Stimulated activated CD4-positive, alpha-beta T cell treated with anti-CD3 and anti-CD28 coated beads, Interleukin-1b, Interleukin-23, amount 100 ng/mL, for 24 hours (primary cell): ENCODE measurements around the gene GSTA2.
"Not testable (repeated sequence)": the region's sequence is repeated elsewhere in the genome, so short reads cannot be mapped to it uniquely, and the experiment has no call there.

ENCODE experiments used
- DNase-seq, 4 experiments: peaks; one replicate each; pipeline ENCODE4 v3.0.0-alpha.2; 2020; ENCODE audit warnings: low read depth in 4 of 4, low spot score in 1 of 4

GSTA2 gene

DNA sequence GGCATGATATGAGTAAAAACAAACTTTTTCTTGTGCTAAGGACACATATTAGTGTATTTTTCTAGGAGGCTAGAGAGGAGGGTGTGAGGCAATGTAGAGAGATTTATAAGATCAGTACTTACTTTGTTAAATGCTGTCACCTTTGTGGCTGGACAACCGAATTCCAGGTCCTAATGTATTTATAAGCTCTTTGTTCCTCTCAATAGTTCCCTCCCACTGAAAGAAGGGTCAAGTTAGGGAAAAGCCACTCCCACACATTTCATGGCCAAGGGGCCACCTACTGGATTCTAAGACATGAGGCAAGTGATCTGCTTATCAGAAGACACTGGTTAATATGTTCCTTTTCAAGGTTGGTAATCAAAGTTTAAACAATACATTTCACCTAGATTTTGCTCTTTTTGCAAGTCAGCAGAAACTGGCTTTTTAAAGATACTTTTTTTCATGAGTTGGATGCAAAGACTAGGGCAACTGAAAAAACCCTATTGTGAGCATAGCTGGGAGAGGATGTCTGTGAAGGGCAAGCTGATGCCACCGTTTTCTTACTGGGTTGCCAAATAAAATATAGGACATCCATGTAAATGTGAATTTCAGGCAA, at the start of gene GSTA2:
GSTA2 (minus strand) TSS at position 154 of the 595 bp plus-strand sequence. CDS start 5,528 bp downstream, outside the sequence.
- DNase-seq = not testable (repeated sequence)

- DNase-seq = not testable (repeated sequence)
Observed at GRCh38 chr6:52809777-52810176, 46.5 kb upstream of the GSTA2 start.

GRCh38 chr6:52808660-52809059, 45.4 kb upstream of the GSTA2 start:
- no peak for DNase-seq

DNA sequence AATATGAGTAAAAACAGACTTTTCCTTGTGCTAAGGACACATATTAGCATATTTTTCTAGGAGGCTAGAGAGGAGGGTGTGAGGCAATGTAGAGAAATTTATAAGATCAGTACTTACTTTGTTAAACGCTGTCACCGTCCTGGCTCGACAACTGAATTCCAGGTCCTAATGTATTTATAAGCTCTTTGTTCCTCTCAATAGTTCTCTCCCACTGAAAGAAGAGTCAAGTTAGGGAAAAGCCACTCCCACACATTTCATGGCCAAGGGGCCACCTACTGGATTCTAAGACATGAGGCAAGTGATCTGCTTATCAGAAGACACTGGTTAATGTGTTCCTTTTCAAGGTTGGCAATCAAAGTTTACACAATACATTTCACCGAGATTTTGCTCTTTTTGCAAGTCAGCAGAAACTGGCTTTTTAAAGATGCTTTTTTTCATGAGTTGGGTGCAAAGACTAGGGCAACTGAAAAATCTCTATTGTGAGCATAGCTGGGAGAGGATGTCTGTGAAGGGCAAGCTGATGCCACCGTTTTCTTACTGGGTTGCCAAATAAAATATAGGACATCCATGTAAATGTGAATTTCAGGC, 40.5 kb upstream of the GSTA2 start, which contains the start of gene GSTA1:
GSTA1 (minus strand) TSS at position 149 of the 588 bp plus-strand sequence. CDS start 4,549 bp downstream, outside the sequence.
- DNase-seq = not testable (repeated sequence)

- no peak for DNase-seq
Observed at GRCh38 chr6:52802806-52803205, 39.5 kb upstream of the GSTA2 start.

DNA sequence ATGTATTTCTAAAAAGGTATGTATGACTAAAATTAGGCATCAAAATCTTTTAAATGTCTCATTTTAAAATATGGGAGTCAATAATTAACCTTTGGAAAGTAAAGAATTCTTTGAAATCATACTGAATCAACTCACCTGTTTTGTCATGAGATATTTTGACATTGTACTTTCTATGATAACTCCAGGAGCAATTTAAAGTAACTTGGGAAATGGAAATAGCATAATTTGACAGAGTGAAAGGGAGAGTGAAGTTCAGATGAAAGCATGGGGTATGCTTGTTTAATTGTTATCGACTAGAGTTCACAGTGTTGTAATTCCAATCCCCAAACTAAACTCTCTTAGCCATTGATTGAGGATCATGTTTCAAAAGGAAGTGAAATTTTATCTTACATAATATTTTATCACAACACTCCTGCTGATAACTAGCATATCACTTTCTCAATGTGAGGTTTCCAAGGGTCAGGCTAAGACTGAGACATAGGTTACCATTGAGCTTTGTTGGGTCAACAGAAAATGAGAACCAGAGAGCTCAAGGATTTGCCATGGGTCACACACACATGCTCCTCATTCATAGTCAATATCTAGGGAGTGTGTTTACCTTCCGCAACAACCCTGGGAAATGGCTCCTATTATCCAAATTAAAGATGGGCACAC, 38.0 kb upstream of the GSTA2 start:
- no peak for DNase-seq

DNA sequence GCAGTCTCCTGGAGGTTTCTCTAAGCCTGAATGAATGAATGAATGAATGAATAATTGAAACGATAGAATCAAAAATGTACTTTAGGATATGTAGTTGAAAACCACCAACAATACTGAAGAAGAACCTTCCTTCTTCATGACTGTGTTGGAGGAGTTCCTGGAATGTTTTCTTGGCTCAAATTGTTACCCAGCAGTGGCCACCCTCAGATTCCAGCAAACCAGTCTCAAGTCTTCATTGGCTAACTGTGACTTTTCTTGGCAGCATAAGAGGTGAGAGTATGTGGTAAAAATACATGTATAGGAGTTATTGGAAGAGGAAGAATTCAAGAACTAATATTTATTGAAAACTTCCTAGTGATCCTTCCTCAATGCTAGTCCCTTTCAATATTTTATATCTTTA, 36.0 kb upstream of the GSTA2 start:
- not testable (repeated sequence) for DNase-seq

DNA sequence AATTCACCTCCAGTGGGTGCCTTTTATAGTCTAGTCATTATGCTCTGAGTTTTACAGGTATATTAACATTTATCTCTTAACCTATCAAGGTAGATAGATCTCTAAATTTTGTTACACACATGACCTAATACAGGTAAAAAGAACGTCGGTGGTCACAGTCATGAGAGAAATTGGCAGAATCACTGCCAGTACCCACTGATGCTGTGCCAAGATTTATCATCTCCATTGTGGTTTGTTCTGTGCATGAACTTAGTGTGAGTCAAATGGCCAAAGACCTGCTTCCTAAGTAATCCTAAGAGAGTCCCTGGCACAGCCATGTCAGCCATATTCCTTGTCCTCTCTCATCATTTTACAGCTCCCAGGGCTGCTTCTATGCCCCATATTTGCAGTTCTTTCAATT, 31.1 kb upstream of the GSTA2 start:
- DNase-seq = not testable (repeated sequence)

- no peak for DNase-seq
Observed at GRCh38 chr6:52790861-52791260, 27.6 kb upstream of the GSTA2 start.

- not testable (repeated sequence) for DNase-seq
Observed at GRCh38 chr6:52789658-52790057, 26.4 kb upstream of the GSTA2 start.

GRCh38 chr6:52788478-52788877, 25.2 kb upstream of the GSTA2 start:
- DNase-seq = no peak

- no peak for DNase-seq
Observed at GRCh38 chr6:52787917-52788316, 24.6 kb upstream of the GSTA2 start.

- DNase-seq = no peak
Observed at GRCh38 chr6:52786249-52786956, 23.1 kb upstream of the GSTA2 start.

- not testable (repeated sequence) for DNase-seq
Observed at GRCh38 chr6:52782696-52783274, 19.5 kb upstream of the GSTA2 start.

- DNase-seq = not testable (repeated sequence)
Observed at GRCh38 chr6:52782209-52782608, 18.9 kb upstream of the GSTA2 start.

DNA sequence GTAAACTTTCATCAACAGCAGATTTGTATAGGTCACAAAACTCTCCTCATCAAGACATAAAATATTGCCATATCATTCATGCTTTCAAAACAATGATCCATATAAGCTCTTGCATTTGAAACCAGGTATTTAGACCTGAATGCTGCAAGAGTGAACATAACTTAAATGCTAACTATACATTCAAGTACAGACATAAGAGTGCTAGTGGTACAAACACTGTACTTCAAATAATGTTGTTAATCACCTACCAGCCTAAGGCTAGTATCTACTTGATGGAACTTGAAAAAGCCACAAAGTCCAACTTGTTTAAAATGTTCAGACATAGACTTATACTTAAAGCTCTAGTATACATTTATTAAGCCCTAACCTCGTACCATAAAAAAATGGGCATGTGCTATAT, 16.0 kb upstream of the GSTA2 start:
- DNase-seq = no peak

DNA sequence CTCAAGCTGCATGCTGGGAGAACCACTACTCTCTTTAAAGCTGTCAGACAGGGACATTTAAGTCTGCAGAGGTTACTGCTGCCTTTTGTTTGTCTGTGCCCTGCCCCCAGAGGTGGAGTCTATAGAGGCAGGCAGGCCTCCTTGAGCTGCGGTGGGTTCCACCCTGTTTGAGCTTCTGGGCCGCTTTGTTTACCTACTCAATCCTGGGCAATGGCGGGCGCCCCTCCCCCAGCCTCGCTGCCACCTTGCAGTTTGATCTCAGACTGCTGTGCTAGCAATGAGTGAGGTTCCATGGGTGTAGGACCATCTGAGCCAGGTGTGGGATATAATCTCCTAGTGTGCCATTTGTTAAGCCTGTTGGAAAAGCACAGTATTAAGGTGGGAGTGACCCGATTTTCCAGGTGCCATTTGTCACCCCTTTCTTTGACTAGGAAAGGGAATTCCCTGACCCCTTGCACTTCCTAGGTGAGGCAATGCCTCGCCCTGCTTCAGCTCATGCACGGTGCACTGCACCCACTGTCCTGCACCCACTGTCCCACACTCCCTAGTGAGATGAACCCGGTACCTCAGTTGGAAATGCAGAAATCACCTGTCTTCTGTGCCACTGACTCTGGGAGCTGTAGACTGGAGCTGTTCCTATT, 13.6 kb upstream of the GSTA2 start:
- not testable (repeated sequence) for DNase-seq

DNA sequence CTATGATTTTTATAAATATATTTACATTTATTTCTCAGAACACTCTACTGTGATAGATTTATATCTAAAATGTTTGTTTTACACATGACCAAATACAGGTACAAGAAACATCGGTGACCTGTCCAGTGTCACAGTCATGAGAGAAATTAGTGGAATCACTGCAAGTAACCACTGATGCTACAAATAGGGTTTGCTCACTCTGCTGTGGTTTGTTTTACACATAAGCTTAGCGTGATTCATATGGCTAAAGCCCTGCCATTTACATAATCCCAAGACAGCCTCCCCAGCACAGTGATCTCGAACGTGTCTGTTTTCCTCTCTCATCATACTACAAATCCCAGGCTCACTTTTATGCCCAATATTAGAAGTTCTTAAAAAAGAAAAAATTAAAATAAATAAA, 6.1 kb upstream of the GSTA2 start:
- not testable (repeated sequence) for DNase-seq

DNA sequence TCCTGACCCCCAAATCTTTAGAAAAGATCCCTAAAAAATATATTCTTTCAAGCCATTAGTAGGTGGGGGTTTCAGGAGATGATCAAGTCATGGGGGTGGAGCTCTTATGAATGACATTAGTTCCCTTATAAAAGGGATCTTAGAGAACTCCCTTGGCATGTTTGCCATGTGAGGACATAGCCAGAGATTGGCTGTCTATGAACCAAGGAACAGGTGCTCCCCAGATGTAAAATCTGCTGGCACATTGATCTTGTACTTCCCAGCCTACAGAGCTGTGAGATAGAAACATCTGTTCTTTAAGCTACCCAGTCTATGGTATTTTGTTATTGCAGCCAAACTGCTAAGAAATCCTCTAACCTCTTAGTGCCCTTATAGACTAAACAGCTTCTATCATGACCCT, 4.4 kb upstream of the GSTA2 start:
- not testable (repeated sequence) for DNase-seq

DNA sequence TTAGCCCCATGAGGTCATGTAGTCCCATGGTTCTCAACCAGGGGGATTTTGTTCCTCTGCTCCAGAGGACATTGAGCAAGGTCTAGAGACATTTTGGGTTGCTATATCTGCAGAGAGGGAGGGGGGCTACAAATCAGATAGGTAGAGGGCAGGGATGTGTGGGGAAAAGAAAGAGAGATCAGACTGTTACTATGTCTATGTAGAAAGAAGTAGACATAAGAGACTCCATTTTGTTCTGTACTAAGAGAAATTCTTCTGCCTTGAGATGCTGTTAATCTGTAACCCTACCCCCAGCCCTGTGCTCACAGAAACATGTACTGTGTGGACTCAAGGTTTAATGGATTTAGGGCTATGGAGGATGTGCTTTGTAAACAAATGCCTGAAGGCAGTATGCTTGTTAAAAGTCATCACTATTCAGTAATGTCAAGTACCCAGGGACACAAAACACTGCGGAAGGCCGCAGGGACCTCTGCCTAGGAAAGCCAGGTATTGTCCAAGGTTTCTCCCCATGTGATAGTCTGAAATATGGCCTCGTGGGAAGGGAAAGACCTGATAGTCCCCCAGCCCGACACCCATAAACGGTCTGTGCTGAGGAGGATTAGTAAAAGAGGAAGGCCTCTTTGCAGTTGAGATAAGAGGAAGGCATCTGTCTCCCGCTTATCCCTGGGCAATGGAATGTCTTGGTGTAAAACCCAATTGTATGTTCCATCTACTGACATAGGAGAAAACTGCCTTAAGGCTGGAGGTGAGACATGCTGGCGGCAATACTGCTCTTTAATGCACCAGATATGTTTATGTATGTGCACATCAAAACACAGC, 1.4 kb downstream of the GSTA2 start:
- DNase-seq = not testable (repeated sequence)
